ENCODE measurements around the gene NUP42. TPM values are rescaled to one million over a fixed set of nuclear protein-coding genes. Genes with fewer than 3 reads are reported as not detected.
A peak's percentile ranks its signal among the peaks of the same experiment; 100 is the strongest.

Gene NUP42
- total RNA-seq, 1 experiment from 2014 or later, result 51.5 TPM

GRCh38 chr7:23234569-23235296 is 52.9 kb downstream of the NUP42 start:
- DNase-seq (ENCODE audit: low read depth), result no peak

- DNase-seq (ENCODE audit: low read depth), result no peak
Observed at GRCh38 chr7:23235813-23236221, 54.0 kb downstream of the NUP42 start.

- DNase-seq (ENCODE audit: low read depth), result no peak
Observed at GRCh38 chr7:23237000-23237399, 55.2 kb downstream of the NUP42 start.

- DNase-seq (ENCODE audit: low read depth), result no peak
Observed at GRCh38 chr7:23238983-23239652, 57.3 kb downstream of the NUP42 start.

GRCh38 chr7:23239698-23240097 is 57.9 kb downstream of the NUP42 start:
- no peak for DNase-seq (ENCODE audit: low read depth)

- no peak for DNase-seq (ENCODE audit: low read depth)
Observed at GRCh38 chr7:23242321-23242720, 60.5 kb downstream of the NUP42 start.

- no peak for DNase-seq (ENCODE audit: low read depth)
Observed at GRCh38 chr7:23242935-23243334, 61.1 kb downstream of the NUP42 start.

GRCh38 chr7:23246555-23246954 is 64.7 kb downstream of the NUP42 start, which contains the start of gene GPNMB:
GPNMB (plus strand) TSS chr7:23246775; CDS start chr7:23246858, 83 bp downstream.
- peak; percentile 94 for DNase-seq (ENCODE audit: low read depth)

GRCh38 chr7:23247046-23247602 is 65.3 kb downstream of the NUP42 start:
- DNase-seq (ENCODE audit: low read depth), result peak; percentile 37

GRCh38 chr7:23247603-23248335 is 65.9 kb downstream of the NUP42 start:
- DNase-seq (ENCODE audit: low read depth), result peak; percentile 40

GRCh38 chr7:23249486-23249885 is 67.6 kb downstream of the NUP42 start:
- no peak for DNase-seq (ENCODE audit: low read depth)

Other genes starting within 250 kb of the NUP42 start
- 120 and 150 TPM in 2 replicates for gene HYCC1, start 167.9 kb upstream of the NUP42 start, total RNA-seq (2014; rRNA removed; shearing (Covaris generic))
- gene KLHL7, start 76.3 kb upstream of the NUP42 start, total RNA-seq (2014; rRNA removed; shearing (Covaris generic)), result 49.4 and 56.2 TPM in 2 replicates
- 146 and 188 TPM in 2 replicates for gene GPNMB, start 64.7 kb downstream of the NUP42 start, total RNA-seq (2014; rRNA removed; shearing (Covaris generic))
- 99.5 and 135 TPM in 2 replicates for gene MALSU1, start 117.3 kb downstream of the NUP42 start, total RNA-seq (2014; rRNA removed; shearing (Covaris generic))

Data from RPMI7951 (cell line).